Purkinje cell (primary cell): ENCODE measurements around the gene BSPRY. TPM values are rescaled to one million over a fixed set of nuclear protein-coding genes. Genes with fewer than 3 reads are reported as not detected.

ENCODE experiments used
- polyA plus RNA-seq: library from polyadenylated mRNA; unstranded; fragments of >200 nt; fragmentation: Nextera tagmentation; gene quantifications from 2 replicates; pipeline ENCODE4 v1.2.1, GENCODE V29; 2014

Gene BSPRY
- polyA plus RNA-seq = 48.0 and 54.2 TPM in 2 replicates

DNA sequence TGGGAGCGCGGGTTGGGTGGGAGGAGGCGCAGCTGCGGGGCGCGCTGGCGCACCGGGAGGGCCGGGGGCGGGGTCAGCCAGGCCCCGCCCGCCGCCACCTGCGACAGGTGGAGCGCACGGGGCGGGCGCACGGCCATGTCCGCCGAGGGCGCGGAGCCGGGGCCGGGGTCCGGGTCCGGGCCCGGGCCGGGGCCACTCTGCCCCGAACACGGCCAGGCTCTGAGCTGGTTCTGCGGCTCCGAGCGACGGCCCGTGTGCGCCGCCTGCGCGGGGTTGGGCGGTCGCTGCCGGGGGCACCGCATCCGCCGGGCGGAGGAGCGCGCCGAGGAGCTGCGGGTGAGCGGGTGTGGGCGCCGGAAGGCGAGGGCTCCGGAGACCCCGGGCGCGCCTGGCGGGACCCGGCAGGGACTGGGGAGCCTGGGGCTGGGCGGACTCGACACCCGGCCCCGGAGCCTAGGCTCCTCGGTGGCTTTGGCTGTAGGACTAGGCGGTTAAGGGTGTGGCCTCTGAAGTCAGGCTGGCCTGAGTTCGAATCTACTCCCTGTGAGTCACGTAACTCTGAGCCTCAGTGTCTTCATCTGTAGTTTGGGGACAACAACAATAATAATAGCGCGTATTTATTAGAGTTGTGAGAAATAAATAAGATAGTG, at the start of gene BSPRY:
BSPRY (plus strand) TSS at position 97 of the 650 bp plus-strand sequence; CDS start at position 136, 39 bp downstream.

GRCh38 chr9:113302792-113303418, 46.4 kb upstream of the BSPRY start, which contains the start of gene RNF183:
Gene RNF183 (minus strand): TSS chr9:113303376. CDS start chr9:113298184, 5,192 bp downstream.

DNA sequence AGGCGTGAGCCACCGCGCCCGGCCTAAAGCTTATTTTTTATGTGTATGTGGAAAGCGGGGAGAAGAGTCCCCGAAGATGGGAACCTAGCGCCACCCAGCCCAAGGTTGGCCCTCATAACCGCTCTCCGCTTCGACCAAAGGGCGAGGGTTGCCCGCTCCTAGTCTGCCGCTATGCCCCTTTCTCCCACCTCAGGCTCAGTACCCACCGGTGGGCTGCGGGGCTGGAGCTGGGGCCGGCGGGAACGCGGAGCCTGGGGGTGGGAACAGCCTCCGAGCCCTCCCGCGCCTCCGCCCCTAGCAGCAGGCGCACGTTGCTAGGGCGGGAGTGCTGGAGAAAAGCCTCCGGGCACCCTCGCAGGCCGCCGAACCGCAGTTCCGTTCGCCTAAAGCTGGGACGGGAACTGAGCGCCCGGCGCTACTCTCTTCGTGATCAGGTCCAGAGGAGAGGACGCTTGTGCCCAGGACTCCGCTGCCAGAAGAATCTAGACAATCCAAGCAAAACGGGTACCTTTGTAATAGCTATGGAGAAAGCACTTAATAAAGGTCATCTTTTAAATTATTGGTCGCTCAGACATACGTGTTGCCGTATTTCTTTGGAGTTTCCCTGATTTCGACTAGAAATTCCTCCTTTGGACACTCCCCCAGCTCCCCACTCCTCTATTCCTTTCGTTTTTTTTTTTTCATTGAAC, 9.2 kb upstream of the BSPRY start, which contains the start of gene WDR31:
WDR31 (minus strand) TSS at position 265 of the 689 bp plus-strand sequence. CDS start 8,253 bp downstream, outside the sequence.

DNA sequence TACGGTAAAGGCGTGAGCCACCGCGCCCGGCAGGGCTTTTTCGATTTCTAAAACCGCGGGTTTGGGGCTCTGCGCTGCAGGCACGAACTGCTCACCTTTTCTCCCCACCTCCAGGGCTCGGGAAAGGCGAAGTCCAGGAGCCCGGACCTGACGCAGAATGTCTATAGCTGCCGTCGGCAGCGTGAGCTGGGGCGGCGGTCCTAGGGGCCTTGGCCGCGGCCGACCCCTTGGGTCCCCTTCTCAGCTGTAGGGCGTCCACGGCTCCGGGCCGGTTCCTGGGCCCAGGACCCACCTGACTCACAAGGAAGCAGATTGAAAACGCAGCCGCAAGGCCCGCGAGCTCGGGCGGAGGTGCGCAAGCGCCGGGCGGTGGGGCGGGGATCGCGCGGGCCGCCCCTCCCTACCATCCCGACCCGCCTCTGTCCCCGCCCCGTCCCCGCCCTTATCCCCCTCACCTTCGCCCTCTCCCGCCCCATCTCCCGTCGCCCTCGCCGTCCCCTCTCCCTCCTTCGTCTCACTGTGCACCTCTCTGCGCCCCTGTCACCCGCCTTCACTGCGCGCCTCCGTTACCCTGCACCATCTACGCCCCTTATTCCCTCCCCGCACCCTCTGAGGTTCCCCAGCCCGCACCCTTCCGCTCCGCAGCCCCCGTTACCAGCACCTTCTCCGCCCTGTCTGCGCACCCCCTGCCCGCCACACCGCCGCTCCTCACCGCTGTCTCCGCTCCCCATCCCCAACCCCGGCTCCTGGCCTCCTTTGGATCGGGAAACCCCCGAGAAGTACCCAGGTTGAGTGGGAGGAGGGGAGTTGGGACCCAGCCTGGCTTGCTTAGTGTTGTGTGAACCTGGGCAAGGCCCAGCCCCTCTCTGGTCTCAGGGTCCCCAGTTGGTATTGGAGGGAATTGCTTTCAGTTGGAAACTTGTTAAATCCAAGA, 27.6 kb downstream of the BSPRY start, which contains the start of gene HDHD3:
HDHD3 (minus strand) TSS at position 353 of the 934 bp plus-strand sequence. CDS start 2,632 bp downstream, outside the sequence.

GRCh38 chr9:113401027-113401792, 51.9 kb downstream of the BSPRY start, which contains the start of gene ALAD:
Gene ALAD (minus strand): TSS chr9:113401284. CDS start chr9:113393559, 7,725 bp downstream.

GRCh38 chr9:113410207-113410864, 61.0 kb downstream of the BSPRY start, which contains the start of the genes C9orf43 and POLE3:
Gene C9orf43 (plus strand): TSS chr9:113410747. CDS start chr9:113413494, 2,747 bp downstream.
Gene POLE3 (minus strand): TSS chr9:113410675. CDS start chr9:113410293, 382 bp downstream.

Other genes with a start within 250 kb of the BSPRY start
- gene SLC31A2, start 198.5 kb upstream of the BSPRY start, polyA plus RNA-seq = 12.9 and 20.0 TPM in 2 replicates
- 23.9 and 28.0 TPM in 2 replicates for gene FKBP15, start 128.3 kb upstream of the BSPRY start, polyA plus RNA-seq
- gene SLC31A1, start 128.0 kb upstream of the BSPRY start, polyA plus RNA-seq = 2.3 and 8.2 TPM in 2 replicates
- 92.2 and 96.9 TPM in 2 replicates for gene CDC26, start 74.0 kb upstream of the BSPRY start, polyA plus RNA-seq
- gene PRPF4, start 73.9 kb upstream of the BSPRY start, polyA plus RNA-seq = 7.6 and 8.3 TPM in 2 replicates
- not detected in 2 replicates for gene RNF183, start 46.2 kb upstream of the BSPRY start, polyA plus RNA-seq
- 0.24 and 2.8 TPM in 2 replicates for gene WDR31, start 9.3 kb upstream of the BSPRY start, polyA plus RNA-seq
- 2.5 and 8.8 TPM in 2 replicates for gene HDHD3, start 27.4 kb downstream of the BSPRY start, polyA plus RNA-seq
- gene ALAD, start 51.7 kb downstream of the BSPRY start, polyA plus RNA-seq = 9.0 and 10.7 TPM in 2 replicates
- gene POLE3, start 61.1 kb downstream of the BSPRY start, polyA plus RNA-seq = 13.8 and 21.4 TPM in 2 replicates
- gene C9orf43, start 61.2 kb downstream of the BSPRY start, polyA plus RNA-seq = not detected in 2 replicates
- 0.83 TPM in 1 of 2 replicates, not detected in the other for gene RGS3, start 114.2 kb downstream of the BSPRY start, polyA plus RNA-seq